Coronary artery (tissue), 2 donors: ENCODE results near the gene TRIOBP.
"Not testable (repeated sequence)": the region's sequence is repeated elsewhere in the genome, so short reads cannot be mapped to it uniquely, and the experiment has no call there.

Experiments
- DNase-seq: peaks from one replicate; pipeline ENCODE4 v3.0.0-alpha.2; 2017; ENCODE audit warnings: low spot score
- H3K27ac ChIP-seq, 2 donors: fragments of 200-600 bp; sonication (generic); one replicate each; pipeline ENCODE4 v1.5.1; 2016 to 2019
- H3K4me3 ChIP-seq: fragments of 200-600 bp; sonication (generic); 2 replicates; pipeline ENCODE4 v1.5.1; 2016; ENCODE audit warnings: mild to moderate bottlenecking, moderate library complexity
- CTCF ChIP-seq: fragments of 200-600 bp; sonication (generic); IDR thresholded peaks from one replicate; pipeline ENCODE4 v1.5.1; 2019; ENCODE audit warnings: antibody characterized with exemption

TRIOBP gene

GRCh38 chr22:37710675-37711074, 13.8 kb downstream of the TRIOBP start:
- TF ChIP-seq CTCF, result no peak
- H3K4me3 ChIP-seq, result no peak overlapping the region
- no peak overlapping the region for H3K27ac ChIP-seq
- DNase-seq, result no peak

GRCh38 chr22:37711490-37711889, 14.6 kb downstream of the TRIOBP start:
- H3K27ac ChIP-seq, result no peak overlapping the region
- H3K4me3 ChIP-seq, result no peak overlapping the region
- no peak for DNase-seq
- no peak for TF ChIP-seq CTCF

- Histone ChIP-seq H3K4me3 (no peak overlapping the region), H3K27ac (no peak overlapping the region)
- no peak for TF ChIP-seq CTCF
- no peak for DNase-seq
Observed at GRCh38 chr22:37713761-37714160, 16.9 kb downstream of the TRIOBP start.

GRCh38 chr22:37714634-37715033, 17.8 kb downstream of the TRIOBP start:
- Histone ChIP-seq H3K27ac (no peak overlapping the region), H3K4me3 (no peak overlapping the region)
- TF ChIP-seq CTCF, result no peak
- no peak for DNase-seq

GRCh38 chr22:37715760-37716159, 18.9 kb downstream of the TRIOBP start:
- no peak overlapping the region for H3K27ac ChIP-seq
- no peak for DNase-seq
- H3K4me3 ChIP-seq, result no peak overlapping the region
- no peak for TF ChIP-seq CTCF

GRCh38 chr22:37716708-37717107, 19.9 kb downstream of the TRIOBP start:
- no peak for DNase-seq
- no peak overlapping the region for H3K4me3 ChIP-seq
- no peak for TF ChIP-seq CTCF

GRCh38 chr22:37717235-37717634, 20.4 kb downstream of the TRIOBP start:
- not testable (repeated sequence) for DNase-seq, H3K27ac ChIP-seq, H3K4me3 ChIP-seq

More at GRCh38 chr22:37716708-37717107, 19.9 kb downstream of the TRIOBP start:
- H3K27ac ChIP-seq, result no peak overlapping the region

- H3K27ac ChIP-seq, H3K4me3 ChIP-seq, DNase-seq: not testable (repeated sequence)
Observed at GRCh38 chr22:37717746-37718305, 21.0 kb downstream of the TRIOBP start.
